Common myeloid progenitor, CD34-positive (primary cell): Measurements from ENCODE around the gene TRPM3.

Experiments
- CTCF ChIA-PET: fragments of 350-600 bp; sonication (Branson Sonifier 250); formaldehyde crosslinking; loops from one replicate; lab custom pipeline; 2021; ENCODE audit warnings: antibody characterized with exemption; lab: Charles Lee
- POLR2A ChIA-PET: fragments of 350-600 bp; sonication (Branson Sonifier 250); formaldehyde crosslinking; loops from one replicate; lab custom pipeline; 2021; ENCODE audit warnings: antibody characterized with exemption; lab: Charles Lee
- DNase-seq, 3 donors: peaks; one replicate each; pipeline versions ENCODE4 v3.0.0 to v3.0.0-alpha.2; 2013
- H3K27ac ChIP-seq, 2 experiments: 1 replicate in 1 of 2; 2 replicates in 1 of 2; pipeline ENCODE4 v1.7.0; 2013; ENCODE audit warnings: inconsistent platforms in 2 of 2, low read length in 2 of 2, mild to moderate bottlenecking in 2 of 2, low read depth in 1 of 2, moderate library complexity in 1 of 2; ENCODE audit not compliant: severe bottlenecking in 2 of 2, insufficient read depth in 1 of 2, poor library complexity in 1 of 2
- H3K27me3 ChIP-seq, 5 experiments: replicated peaks in 2 of 5; 1 replicate in 3 of 5; 2 replicates in 2 of 5; pipeline versions ENCODE4 v1.6.1 to v1.7.0; 2013; ENCODE audit warnings: low read length in 4 of 5, mild to moderate bottlenecking in 2 of 5, moderate library complexity in 2 of 5, inconsistent platforms in 1 of 5; ENCODE audit not compliant: insufficient read depth in 5 of 5, control insufficient read depth in 4 of 5
- H3K36me3 ChIP-seq, 4 experiments: 1 replicate in 2 of 4; 2 replicates in 2 of 4; pipeline versions ENCODE4 v1.6.1 to v1.7.0; 2013; ENCODE audit warnings: low read length in 3 of 4, control low read depth in 1 of 4, mild to moderate bottlenecking in 1 of 4; ENCODE audit not compliant: control insufficient read depth in 4 of 4, insufficient read depth in 4 of 4
- H3K4me1 ChIP-seq, 4 experiments: 1 replicate in 3 of 4; 2 replicates in 1 of 4; pipeline versions ENCODE4 v1.6.1 to v1.7.1; 2013; ENCODE audit warnings: low read length in 3 of 4, mild to moderate bottlenecking in 3 of 4, control low read depth in 1 of 4, inconsistent platforms in 1 of 4, moderate library complexity in 1 of 4; ENCODE audit not compliant: control insufficient read depth in 4 of 4, insufficient read depth in 4 of 4; ENCODE audit errors: control extremely low read depth in 1 of 4
- H3K4me3 ChIP-seq, 7 experiments: 1 replicate in 4 of 7; 2 replicates in 3 of 7; pipeline versions ENCODE4 v1.5.1 to v1.7.0; 2013; ENCODE audit warnings: mild to moderate bottlenecking in 7 of 7, low read length in 6 of 7, moderate library complexity in 6 of 7, inconsistent platforms in 2 of 7, low read depth in 2 of 7, control low read depth in 1 of 7; ENCODE audit not compliant: insufficient read depth in 4 of 7, control insufficient read depth in 1 of 7; ENCODE audit errors: extremely low read depth in 1 of 7
- H3K9me3 ChIP-seq, 5 experiments: 1 replicate in 4 of 5; 2 replicates in 1 of 5; pipeline versions ENCODE4 v1.6.1 to v1.7.1; 2013; ENCODE audit warnings: low read length in 4 of 5, mild to moderate bottlenecking in 2 of 5, inconsistent platforms in 1 of 5, low read depth in 1 of 5, moderate library complexity in 1 of 5; ENCODE audit not compliant: control insufficient read depth in 4 of 5, insufficient read depth in 2 of 5; ENCODE audit errors: control extremely low read depth in 1 of 5
- WGBS: methylation state at CpG from one replicate; pipeline ENCODE4 v1.1.5; 2013; ENCODE audit not compliant: insufficient coverage; 5-methylcytosine and 5-hydroxymethylcytosine counted together

The TRPM3 gene

GRCh38 chr9:71122022-71122275 lies 528 bp upstream of the TRPM3 start:
- 60% methylated on average over 1 of the region's 1 CpG for WGBS
- ChIA-PET POLR2A (no interaction called here), CTCF (no interaction called here)

GRCh38 chr9:71120501-71121247 lies 747 bp downstream of the TRPM3 start:
- Histone ChIP-seq H3K27ac (no peak overlapping the region), H3K4me3 (no peak overlapping the region), H3K36me3 (no peaks in the 10 kb centered on the region), H3K4me1 (peaks cover 0 to 17% (median 10%) of the 10 kb centered on the region in 4 experiments), H3K9me3 (no peaks in the 10 kb centered on the region), H3K27me3 (peaks cover 0 to 7% (median 0%) of the 10 kb centered on the region in 5 experiments)
- WGBS = 55% methylated on average over 7 of the region's 11 CpGs
- CTCF ChIA-PET = no interaction called here
- DNase-seq = no peak
- POLR2A ChIA-PET = no interaction called here

More at GRCh38 chr9:71122022-71122275, 528 bp upstream of the TRPM3 start:
- DNase-seq = no peak
- peak overlapping the region in 3 of 7 experiments; percentile 15 to 55 (median 23) for H3K4me3 ChIP-seq
- no peaks in the 10 kb centered on the region for H3K9me3 ChIP-seq
- H3K36me3 ChIP-seq = no peaks in the 10 kb centered on the region
- peaks cover 0 to 17% (median 10%) of the 10 kb centered on the region in 4 experiments for H3K4me1 ChIP-seq
- peaks cover 0 to 7% (median 0%) of the 10 kb centered on the region in 5 experiments for H3K27me3 ChIP-seq
- H3K27ac ChIP-seq = no peak overlapping the region

GRCh38 chr9:71119746-71120145 lies 1.7 kb downstream of the TRPM3 start:
- H3K36me3 ChIP-seq = no peaks in the 10 kb centered on the region
- no peak for DNase-seq
- H3K4me1 ChIP-seq = peaks cover 0 to 17% (median 10%) of the 10 kb centered on the region in 4 experiments
- ChIA-PET CTCF (interaction anchor here (0.9 kb wide), 1 partner anchor 27 kb away, joined by 3 read pairs; no protein-coding TSS in a partner anchor), POLR2A (no interaction called here)
- H3K9me3 ChIP-seq = no peaks in the 10 kb centered on the region
- peaks cover 0 to 7% (median 0%) of the 10 kb centered on the region in 5 experiments for H3K27me3 ChIP-seq
- 100% methylated on average over 1 of the region's 2 CpGs for WGBS
- no peak overlapping the region for H3K27ac ChIP-seq
- H3K4me3 ChIP-seq = no peak overlapping the region

- peaks cover 0 to 12% (median 4%) of the 10 kb centered on the region in 4 experiments for H3K4me1 ChIP-seq
- DNase-seq = no peak
- no peak overlapping the region for H3K4me3 ChIP-seq
- WGBS = no CpG with 5 or more reads among the region's 2 CpGs
- H3K27ac ChIP-seq = no peak overlapping the region
- peaks cover 0 to 7% (median 0%) of the 10 kb centered on the region in 5 experiments for H3K27me3 ChIP-seq
- H3K36me3 ChIP-seq = no peaks in the 10 kb centered on the region
- CTCF ChIA-PET = no interaction called here
- POLR2A ChIA-PET = no interaction called here
- H3K9me3 ChIP-seq = no peaks in the 10 kb centered on the region
Measured at GRCh38 chr9:71118324-71118723, 3.1 kb downstream of the TRPM3 start.

- ChIA-PET POLR2A (no interaction called here), CTCF (no interaction called here)
- H3K4me1 ChIP-seq = no peaks in the 10 kb centered on the region
- H3K36me3 ChIP-seq = no peaks in the 10 kb centered on the region
- DNase-seq = no peak
- no peak overlapping the region for H3K4me3 ChIP-seq
- H3K27ac ChIP-seq = no peak overlapping the region
- WGBS = 100% methylated on average over 2 of the region's 3 CpGs
- no peaks in the 10 kb centered on the region for H3K27me3 ChIP-seq
- no peaks in the 10 kb centered on the region for H3K9me3 ChIP-seq
Measured at GRCh38 chr9:71115448-71115975, 5.9 kb downstream of the TRPM3 start.

- 100% methylated on average over 1 of the region's 1 CpG for WGBS
- H3K4me1 ChIP-seq = no peaks in the 10 kb centered on the region
- ChIA-PET POLR2A (no interaction called here), CTCF (no interaction called here)
- no peaks in the 10 kb centered on the region for H3K27me3 ChIP-seq
- H3K36me3 ChIP-seq = no peaks in the 10 kb centered on the region
- H3K9me3 ChIP-seq = no peaks in the 10 kb centered on the region
- H3K4me3 ChIP-seq = no peak overlapping the region
- no peak overlapping the region for H3K27ac ChIP-seq
- DNase-seq = no peak
Measured at GRCh38 chr9:71112866-71113265, 8.6 kb downstream of the TRPM3 start.

GRCh38 chr9:71108937-71109336 lies 12.5 kb downstream of the TRPM3 start:
- Histone ChIP-seq H3K9me3 (no peaks in the 10 kb centered on the region), H3K27ac (no peak overlapping the region), H3K27me3 (no peaks in the 10 kb centered on the region), H3K4me3 (no peak overlapping the region), H3K4me1 (no peaks in the 10 kb centered on the region), H3K36me3 (no peaks in the 10 kb centered on the region)
- no peak for DNase-seq
- ChIA-PET POLR2A (no interaction called here), CTCF (no interaction called here)
- 36% methylated on average over 2 of the region's 2 CpGs for WGBS
